Natural killer cell (primary cell): Measurements from ENCODE around the gene ZNF594. TPM values are rescaled to one million over a fixed set of nuclear protein-coding genes. Genes with fewer than 3 reads are reported as not detected.
A peak's percentile ranks its signal among the peaks of the same experiment; 100 is the strongest.
"Not testable (repeated sequence)": the region's sequence is repeated elsewhere in the genome, so short reads cannot be mapped to it uniquely, and the experiment has no call there.

Experiments used
- ATAC-seq, 3 donors: fragments of 150-1000 bp in 2 of 3; fragments of 200-7000 bp in 1 of 3; cut with Tn5 transposase; 1 replicate in 1 of 3; 2 replicates in 2 of 3; pipeline ENCODE4 v1.10.0; 2021; ENCODE audit warnings: mild to moderate bottlenecking in 2 of 3, moderate library complexity in 2 of 3
- DNase-seq, 2 donors: peaks; one replicate each; pipeline versions ENCODE4 v3.0.0 to v3.0.0-alpha.2; 2013 to 2021; ENCODE audit warnings: mixed read lengths in 1 of 2
- H3K27ac ChIP-seq: one replicate; pipeline ENCODE4 v1.5.1; 2013; ENCODE audit warnings: mild to moderate bottlenecking, low read length
- H3K27me3 ChIP-seq: one replicate; pipeline ENCODE4 v1.6.1; 2013; ENCODE audit warnings: low read length; ENCODE audit not compliant: control insufficient read depth, insufficient read depth
- H3K36me3 ChIP-seq: one replicate; pipeline ENCODE4 v1.6.1; 2013; ENCODE audit warnings: low read length; ENCODE audit not compliant: control insufficient read depth, insufficient read depth
- H3K4me1 ChIP-seq: one replicate; pipeline ENCODE4 v1.6.1; 2013; ENCODE audit warnings: low read length; ENCODE audit not compliant: control insufficient read depth, insufficient read depth
- H3K4me3 ChIP-seq: one replicate; pipeline ENCODE4 v1.5.1; 2013; ENCODE audit warnings: low read length
- H3K9me3 ChIP-seq: one replicate; pipeline ENCODE4 v1.6.1; 2013; ENCODE audit warnings: low read length; ENCODE audit not compliant: control insufficient read depth, insufficient read depth
- H3K27ac Mint-ChIP-seq, 2 donors: one replicate each; pipeline ENCODE4 v1.8.0; 2022; ENCODE audit warnings: mild to moderate bottlenecking in 2 of 2, mixed read lengths in 2 of 2, moderate library complexity in 1 of 2
- H3K27me3 Mint-ChIP-seq, 2 donors: one replicate each; pipeline ENCODE4 v1.8.0; 2022; ENCODE audit warnings: low read depth in 2 of 2, mixed read lengths in 2 of 2
- H3K36me3 Mint-ChIP-seq: one replicate; pipeline ENCODE4 v1.8.0; 2022; ENCODE audit warnings: mixed read lengths
- H3K4me1 Mint-ChIP-seq, 2 donors: one replicate each; pipeline ENCODE4 v1.8.0; 2022; ENCODE audit warnings: mixed read lengths in 2 of 2
- H3K4me3 Mint-ChIP-seq: one replicate; pipeline ENCODE4 v1.8.0; 2022; ENCODE audit warnings: mild to moderate bottlenecking, moderate library complexity, mixed read lengths
- H3K9me3 Mint-ChIP-seq, 2 donors: one replicate each; pipeline ENCODE4 v1.8.0; 2022; ENCODE audit warnings: mixed read lengths in 2 of 2
- WGBS: methylation state at CpG from one replicate; pipeline ENCODE4 v1.1.7; 2013; ENCODE audit warnings: missing lambda C conversion rate; ENCODE audit not compliant: insufficient coverage; 5-methylcytosine and 5-hydroxymethylcytosine counted together
- intact Hi-C: fragments of 100-400 bp; cut with micrococcal nuclease; formaldehyde crosslinking; loops from one replicate; pipeline ENCODE4 v1.14.2; 2022
- total RNA-seq, 4 donors: library from RNA; stranded (reverse); fragments of 120-200 nt in 1 of 4; gene quantifications; one replicate each; pipeline versions ENCODE4 v1.2.3 to v1.2.4, GENCODE V29; 2013 to 2022
- TF ChIP-seq, protein P1 (sequence below): fragments of 200-600 bp; IDR thresholded peaks from one replicate; pipeline ENCODE4 v1.8.0; 2022; ENCODE audit warnings: antibody characterized with exemption

The ZNF594 gene
- total RNA-seq, 3 donors from 2014 or later (not counting 1 experiment from before 2014, with no cell fraction given) = 5.1 to 7.9 (median 6.1) TPM

DNA sequence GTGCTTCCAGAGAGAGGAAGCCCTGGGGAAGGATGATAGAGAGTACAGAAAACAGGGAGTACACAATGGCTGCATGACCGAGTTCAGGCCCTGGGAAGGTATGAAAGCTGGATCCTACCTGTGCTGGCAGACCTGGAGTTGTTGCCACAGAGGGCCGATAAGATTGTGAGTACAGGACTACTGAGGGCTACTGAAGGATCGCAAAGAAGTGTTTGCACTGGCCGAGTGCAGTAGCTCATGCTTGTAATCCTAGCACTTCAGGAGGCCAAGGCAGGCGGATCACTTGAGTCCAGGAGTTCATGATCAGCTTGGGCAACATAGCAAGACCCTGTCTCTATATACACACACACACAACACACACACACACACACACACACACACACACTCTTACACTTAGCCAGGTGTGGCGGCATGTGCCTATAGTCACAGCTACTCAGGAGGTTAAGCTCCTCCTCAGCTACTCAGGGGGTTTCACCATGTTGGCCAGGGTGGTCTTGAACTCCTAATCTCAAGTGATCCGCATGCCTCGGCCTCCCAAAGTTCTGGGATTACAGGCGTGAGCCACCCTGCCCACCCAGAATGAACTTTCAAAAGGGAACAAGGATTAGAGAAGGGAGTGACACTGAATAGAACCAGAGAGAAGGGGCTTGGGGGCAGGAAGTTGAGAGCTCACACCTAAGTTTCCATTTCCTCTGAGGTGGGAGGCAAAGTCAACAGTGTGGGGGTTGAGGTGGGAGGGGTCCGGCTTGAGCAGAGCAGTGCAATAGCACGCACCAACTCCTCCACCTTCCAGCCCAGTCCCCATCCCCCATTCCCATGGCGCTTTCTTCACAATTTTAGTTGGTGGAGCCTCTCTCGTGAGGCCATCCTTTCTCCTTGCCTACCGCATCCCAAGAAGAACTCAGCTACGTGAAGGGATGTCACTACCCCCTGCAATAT is 35.5 kb upstream of the ZNF594 start:
- 44% methylated on average over 11 of the region's 15 CpGs for WGBS
- peaks cover 59 to 79% of the 10 kb centered on the region in 2 donors for H3K4me1 Mint-ChIP-seq
- no peaks in the 10 kb centered on the region for H3K27me3 ChIP-seq
- no peaks in the 10 kb centered on the region for H3K36me3 Mint-ChIP-seq
- TF ChIP-seq, protein P1, sequence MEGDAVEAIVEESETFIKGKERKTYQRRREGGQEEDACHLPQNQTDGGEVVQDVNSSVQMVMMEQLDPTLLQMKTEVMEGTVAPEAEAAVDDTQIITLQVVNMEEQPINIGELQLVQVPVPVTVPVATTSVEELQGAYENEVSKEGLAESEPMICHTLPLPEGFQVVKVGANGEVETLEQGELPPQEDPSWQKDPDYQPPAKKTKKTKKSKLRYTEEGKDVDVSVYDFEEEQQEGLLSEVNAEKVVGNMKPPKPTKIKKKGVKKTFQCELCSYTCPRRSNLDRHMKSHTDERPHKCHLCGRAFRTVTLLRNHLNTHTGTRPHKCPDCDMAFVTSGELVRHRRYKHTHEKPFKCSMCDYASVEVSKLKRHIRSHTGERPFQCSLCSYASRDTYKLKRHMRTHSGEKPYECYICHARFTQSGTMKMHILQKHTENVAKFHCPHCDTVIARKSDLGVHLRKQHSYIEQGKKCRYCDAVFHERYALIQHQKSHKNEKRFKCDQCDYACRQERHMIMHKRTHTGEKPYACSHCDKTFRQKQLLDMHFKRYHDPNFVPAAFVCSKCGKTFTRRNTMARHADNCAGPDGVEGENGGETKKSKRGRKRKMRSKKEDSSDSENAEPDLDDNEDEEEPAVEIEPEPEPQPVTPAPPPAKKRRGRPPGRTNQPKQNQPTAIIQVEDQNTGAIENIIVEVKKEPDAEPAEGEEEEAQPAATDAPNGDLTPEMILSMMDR = no peak
- no peaks in the 10 kb centered on the region for H3K27me3 Mint-ChIP-seq
- H3K4me3 Mint-ChIP-seq = peak overlapping the region; percentile 86
- peaks cover 97% of the 10 kb centered on the region for H3K4me1 ChIP-seq
- H3K9me3 Mint-ChIP-seq = no peaks in the 10 kb centered on the region
- H3K27ac Mint-ChIP-seq = peak overlapping the region; percentile 94 to 98
- peak; percentile 75 to 87 (median 79) for ATAC-seq
- peak; percentile 64 to 67 for DNase-seq
- H3K9me3 ChIP-seq = no peaks in the 10 kb centered on the region
- peaks cover 3% of the 10 kb centered on the region for H3K36me3 ChIP-seq
- H3K27ac ChIP-seq = peak overlapping the region; percentile 96
- intact Hi-C loops = loop anchor here (1.0 to 2.0 kb wide), 3 partner anchors 10 to 42 kb away; no protein-coding TSS in a partner anchor
- no peak overlapping the region for H3K4me3 ChIP-seq

DNA sequence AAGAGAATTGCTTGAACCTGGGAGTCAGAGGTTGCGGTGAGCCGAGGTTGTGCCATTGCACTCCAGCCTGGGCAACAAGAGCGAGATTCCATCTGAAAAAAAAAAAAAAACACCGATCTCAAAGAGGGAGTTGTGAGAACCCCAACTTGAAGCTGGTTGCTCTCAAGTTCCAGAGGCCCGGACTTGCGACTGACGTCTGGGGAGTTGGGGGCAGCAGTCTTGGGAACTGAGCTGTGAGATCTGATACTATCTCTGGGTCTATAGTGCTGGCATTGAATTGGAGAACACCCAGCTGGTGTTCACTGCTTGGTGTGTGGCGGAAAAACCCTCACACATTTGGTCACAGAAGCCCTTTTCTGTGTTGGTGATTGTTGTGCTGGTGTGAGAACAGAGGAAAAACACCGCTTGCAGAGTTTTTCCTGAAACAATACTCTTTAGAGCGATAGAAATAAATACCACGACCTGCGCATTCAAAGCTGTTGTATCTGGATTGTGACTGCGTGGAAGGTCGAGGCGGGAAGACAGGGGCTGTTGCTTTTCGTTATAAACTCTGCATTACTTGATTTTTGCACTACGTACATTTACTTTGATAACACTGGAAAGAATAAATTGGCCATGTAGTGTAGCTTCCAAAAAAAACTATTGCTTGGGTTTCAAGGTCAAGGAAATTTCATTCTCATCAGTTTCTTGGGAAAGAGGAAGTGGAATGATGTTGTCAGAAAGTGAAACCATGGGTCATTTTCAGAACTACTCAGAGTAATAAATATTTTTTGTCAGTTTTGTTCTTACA is 34.2 kb upstream of the ZNF594 start:
- H3K27ac Mint-ChIP-seq = peak overlapping the region; percentile 94 to 98

GRCh38 chr17:5221912-5222311 is 30.2 kb upstream of the ZNF594 start:
- Mint-ChIP-seq H3K4me3 (peak overlapping the region; percentile 78), H3K27ac (peak overlapping the region; percentile 94 to 98), H3K4me1 (peaks cover 39 to 65% of the 10 kb centered on the region in 2 donors)
- not testable (repeated sequence) for H3K27me3 ChIP-seq, H3K36me3 ChIP-seq, ATAC-seq, DNase-seq, H3K4me3 ChIP-seq, H3K9me3 Mint-ChIP-seq, H3K27me3 Mint-ChIP-seq, H3K36me3 Mint-ChIP-seq, H3K9me3 ChIP-seq
- WGBS = 56% methylated on average over 7 of the region's 12 CpGs
- H3K4me1 ChIP-seq = peaks cover 75% of the 10 kb centered on the region
- H3K27ac ChIP-seq = peak overlapping the region; percentile 82
- intact Hi-C loops = loop anchor here (1.0 kb wide), 1 partner anchor 20 kb away; no protein-coding TSS in a partner anchor

More for the DNA sequence above, 34.2 kb upstream of the ZNF594 start:
- H3K9me3 ChIP-seq = no peaks in the 10 kb centered on the region
- Mint-ChIP-seq H3K4me3 (peak overlapping the region; percentile 86), H3K4me1 (peaks cover 68 to 85% of the 10 kb centered on the region in 2 donors), H3K9me3 (no peaks in the 10 kb centered on the region), H3K27me3 (no peaks in the 10 kb centered on the region), H3K36me3 (no peaks in the 10 kb centered on the region)
- TF ChIP-seq, protein P1 = no peak
- peak overlapping the region; percentile 96 for H3K27ac ChIP-seq
- ATAC-seq (peak; percentile 43 to 67 (median 60)), DNase-seq (peak; percentile 48 to 50)
- H3K27me3 ChIP-seq = no peaks in the 10 kb centered on the region
- WGBS = 48% methylated on average over 16 of the region's 17 CpGs
- H3K36me3 ChIP-seq = peaks cover 3% of the 10 kb centered on the region
- peaks cover 98% of the 10 kb centered on the region for H3K4me1 ChIP-seq
- intact Hi-C loops = loop anchor here (2.0 kb wide), 1 partner anchor 41 kb away; no protein-coding TSS in a partner anchor
- no peak overlapping the region for H3K4me3 ChIP-seq
